ENCODE data around the gene RAVER1.
A peak's percentile ranks its signal among the peaks of the same experiment; 100 is the strongest.
"Not testable (repeated sequence)": the region's sequence is repeated elsewhere in the genome, so short reads cannot be mapped to it uniquely, and the experiment has no call there.

The RAVER1 gene

DNA sequence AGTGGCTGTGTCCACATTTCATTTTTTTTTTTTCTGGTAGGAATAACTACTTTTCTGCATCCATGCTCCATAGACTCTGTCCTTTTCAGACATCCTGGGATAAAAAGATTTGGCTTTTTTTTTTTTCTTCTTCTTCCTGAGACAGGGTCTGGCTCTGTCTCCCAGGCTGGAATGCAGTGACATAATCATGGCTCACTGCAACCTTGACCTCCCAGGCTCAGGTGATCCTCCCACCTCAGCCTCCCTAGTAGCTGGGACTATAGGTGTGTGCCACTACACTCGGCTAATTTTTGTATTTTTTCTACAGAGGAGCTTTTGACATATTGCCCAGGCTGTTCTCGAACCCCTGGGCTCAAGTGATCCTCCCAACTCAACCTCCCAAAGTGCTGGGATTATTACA lies 10.2 kb upstream of the RAVER1 start:
- no peak for DNase-seq

DNA sequence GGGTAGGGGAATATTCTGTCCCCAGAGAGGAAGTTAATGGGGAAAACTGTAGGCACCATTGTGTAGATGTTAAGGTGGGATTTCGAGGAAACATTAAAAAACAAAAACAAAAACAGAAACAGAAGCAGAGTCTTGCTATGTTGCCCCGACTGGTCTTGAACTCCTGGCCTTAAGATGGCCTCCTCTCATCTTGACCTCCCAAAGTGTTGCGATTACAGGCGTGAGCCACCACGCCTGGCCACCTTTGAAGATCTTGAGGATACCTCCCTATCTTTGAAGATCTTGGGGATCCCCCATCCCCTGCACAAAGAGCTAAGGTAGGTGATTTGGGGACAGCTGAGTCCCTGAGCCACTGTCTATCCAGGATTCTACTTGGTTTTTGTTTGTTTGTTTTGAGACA lies 6.6 kb upstream of the RAVER1 start:
- DNase-seq: no peak

DNA sequence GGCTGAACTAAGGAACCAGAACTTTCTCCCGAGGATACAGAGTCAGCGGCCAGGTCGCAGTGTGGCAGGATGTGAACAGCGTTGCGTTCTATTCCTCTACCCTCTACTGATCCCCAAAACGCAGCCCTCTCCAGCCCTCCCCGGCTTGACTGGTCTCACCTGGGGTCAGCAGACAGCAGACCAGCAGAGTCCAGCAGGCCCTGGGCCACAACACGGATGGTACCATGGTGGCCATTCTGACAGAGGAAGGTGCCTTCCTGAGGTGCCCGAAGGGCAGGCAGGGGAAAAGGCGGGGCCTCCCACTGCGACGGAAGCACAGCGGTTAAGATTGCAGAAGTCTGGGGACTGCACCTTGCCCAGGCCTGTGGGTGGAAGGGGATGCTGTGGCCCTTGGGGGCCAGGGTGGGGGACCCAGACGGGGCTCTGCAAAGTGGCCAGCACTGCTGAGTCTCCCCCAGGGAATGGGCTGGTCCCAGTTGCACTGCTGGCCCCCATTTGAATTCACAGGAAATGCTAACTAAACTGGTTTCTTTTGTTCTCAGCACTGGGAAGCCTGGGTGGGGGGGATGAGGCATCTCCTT lies 6.1 kb upstream of the RAVER1 start, which contains the start of gene ICAM3:
Gene ICAM3 (minus strand): TSS at position 245 of the 581 bp plus-strand sequence. CDS start 10 bp downstream, at position 235.
- peak; percentile 71 for DNase-seq

DNA sequence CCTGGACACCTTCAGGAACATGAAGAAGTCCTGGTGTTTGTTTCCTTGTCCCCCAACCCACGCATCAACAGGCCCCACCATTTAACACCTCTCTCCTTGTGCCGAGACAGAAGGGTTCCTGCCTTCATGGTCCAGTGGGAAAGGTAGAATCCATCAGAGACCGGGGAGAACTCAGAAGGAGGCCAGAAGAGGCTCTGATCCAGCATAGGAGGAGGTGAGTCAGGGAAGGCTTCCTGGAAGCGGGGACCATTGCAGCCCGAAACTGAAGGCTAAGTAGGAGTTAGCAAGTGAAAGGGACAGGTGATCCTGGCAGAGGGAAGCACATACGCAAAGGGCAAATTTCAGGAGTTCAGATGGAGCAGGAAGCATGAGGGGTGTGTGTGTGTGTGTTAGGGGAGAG lies 5.6 kb upstream of the RAVER1 start:
- DNase-seq: no peak

DNA sequence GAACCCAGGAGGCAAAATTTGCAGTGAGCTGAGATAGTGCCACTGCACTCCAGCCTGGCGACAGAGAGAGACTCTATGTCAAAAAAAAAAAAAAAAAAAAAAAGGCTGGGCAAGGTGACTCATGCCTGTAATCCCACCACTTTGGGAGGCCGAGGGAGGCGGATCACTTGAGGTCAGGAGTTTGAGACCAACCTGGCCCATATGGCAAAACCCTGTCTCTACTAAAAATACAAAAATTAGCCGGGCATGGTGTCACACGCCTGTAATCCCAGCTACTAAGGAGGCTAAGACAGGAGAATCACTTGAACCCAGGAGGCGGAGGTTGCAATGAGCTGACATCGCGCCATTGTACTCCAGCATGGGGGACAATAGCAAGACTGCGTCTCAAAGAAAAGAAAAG lies 3.4 kb upstream of the RAVER1 start:
- not testable (repeated sequence) for DNase-seq

DNA sequence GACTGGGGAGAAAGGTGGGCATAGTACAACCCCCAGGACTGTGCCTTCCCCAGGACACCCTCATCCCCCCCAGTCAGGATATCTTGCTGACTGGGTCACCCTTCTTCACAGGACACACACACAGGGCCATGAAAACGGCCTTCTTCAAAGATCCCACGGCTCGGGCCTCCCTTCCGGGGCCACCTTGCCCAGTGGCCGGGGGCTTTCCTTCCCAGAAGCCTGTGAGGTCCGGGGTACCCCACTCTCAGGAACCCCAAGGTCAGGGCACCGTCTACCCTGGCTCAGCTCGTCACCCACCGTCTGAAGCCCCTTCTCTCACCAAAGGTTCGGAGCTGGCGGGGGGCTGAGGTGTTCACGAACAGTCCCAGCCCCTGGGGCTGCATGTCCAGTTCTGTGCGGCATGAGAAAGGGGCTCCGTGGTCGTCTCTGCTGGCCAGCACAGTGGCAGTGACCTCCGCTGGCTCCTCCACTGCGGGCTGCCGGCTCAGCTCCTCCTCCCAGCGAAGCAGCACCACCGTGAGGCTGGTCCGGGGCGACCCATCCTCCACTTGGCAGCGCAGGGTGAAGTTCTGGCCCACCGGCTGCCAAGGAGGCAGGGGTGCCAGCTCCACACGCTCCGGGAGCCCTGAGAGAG lies 2.1 kb upstream of the RAVER1 start:
- no peak for DNase-seq

DNA sequence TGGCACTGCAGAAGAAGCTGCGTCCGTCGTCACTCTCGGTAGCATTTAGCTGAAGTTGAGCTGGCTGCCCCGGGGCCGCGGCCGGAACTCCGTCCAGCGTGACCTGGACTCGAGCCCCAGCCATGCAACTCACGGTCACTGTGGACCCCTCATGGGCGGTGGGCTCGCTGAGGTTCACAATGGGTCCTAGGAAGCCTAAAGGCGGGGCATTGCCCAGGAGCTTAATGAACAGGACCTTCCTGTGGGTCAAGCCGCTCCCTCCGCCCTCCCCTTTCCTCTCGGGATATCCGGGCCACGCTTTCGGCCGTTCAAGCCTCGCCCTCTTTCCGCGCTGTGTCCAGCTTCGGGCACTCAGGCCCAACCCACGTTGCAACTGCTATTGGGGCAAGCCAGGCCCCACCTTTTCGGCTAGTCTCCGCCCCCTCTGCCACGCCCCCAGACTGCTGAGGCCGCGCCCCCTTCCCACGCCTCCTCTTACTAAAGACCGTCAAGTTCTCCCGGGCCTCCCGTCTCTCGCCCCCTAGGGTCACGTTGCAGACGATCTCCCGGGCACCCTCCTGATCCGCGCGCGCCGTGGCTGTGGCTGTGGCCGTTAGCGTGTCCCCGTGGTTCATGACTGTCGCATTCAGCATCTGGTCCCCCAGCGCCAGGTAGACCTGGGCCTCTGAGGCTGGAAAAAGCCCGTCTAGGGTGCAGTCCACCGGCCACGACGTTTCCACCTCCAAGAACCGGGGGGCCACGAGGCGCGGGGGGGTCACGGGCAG lies 1.4 kb upstream of the RAVER1 start:
- no peak for DNase-seq

DNA sequence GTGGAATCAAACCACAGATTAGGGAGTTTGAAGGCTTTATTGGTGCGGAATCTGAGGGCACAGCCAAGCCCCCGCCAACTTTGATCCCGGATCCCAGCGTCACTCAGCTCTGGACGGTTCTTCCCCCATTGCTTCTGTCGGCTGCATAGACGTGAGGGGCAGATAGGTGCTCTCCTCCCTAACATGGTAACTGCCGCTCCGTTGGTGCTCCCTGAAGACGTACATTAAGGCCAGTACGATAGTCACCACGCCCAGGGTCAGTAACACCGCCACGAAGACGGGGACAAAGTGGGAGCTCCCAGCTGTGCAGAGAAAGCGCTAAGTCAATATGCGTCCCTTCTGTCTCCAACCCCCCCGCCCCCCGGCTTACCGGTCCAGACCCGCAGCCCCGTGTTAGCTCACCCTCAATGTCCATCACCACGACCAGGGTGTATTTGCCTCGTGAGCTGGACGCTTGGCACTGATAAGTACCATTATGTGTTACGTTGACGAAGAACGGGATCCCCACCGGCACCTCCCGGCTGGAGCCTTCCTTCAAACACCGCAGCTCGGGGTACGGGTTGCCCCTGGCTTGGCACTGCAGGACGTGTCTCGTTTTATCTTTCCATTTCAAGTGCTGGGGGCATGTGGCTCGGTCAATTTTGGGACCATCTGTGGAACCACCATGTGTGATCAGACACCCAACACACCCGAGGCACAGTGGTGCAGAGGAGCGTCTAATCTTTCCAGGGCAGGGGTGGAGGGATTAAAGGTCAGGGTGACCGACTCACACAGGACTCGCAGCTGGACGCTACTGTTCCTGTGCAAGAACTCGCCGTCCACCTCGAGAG lies 644 bp upstream of the RAVER1 start:
- DNase-seq: no peak

DNA sequence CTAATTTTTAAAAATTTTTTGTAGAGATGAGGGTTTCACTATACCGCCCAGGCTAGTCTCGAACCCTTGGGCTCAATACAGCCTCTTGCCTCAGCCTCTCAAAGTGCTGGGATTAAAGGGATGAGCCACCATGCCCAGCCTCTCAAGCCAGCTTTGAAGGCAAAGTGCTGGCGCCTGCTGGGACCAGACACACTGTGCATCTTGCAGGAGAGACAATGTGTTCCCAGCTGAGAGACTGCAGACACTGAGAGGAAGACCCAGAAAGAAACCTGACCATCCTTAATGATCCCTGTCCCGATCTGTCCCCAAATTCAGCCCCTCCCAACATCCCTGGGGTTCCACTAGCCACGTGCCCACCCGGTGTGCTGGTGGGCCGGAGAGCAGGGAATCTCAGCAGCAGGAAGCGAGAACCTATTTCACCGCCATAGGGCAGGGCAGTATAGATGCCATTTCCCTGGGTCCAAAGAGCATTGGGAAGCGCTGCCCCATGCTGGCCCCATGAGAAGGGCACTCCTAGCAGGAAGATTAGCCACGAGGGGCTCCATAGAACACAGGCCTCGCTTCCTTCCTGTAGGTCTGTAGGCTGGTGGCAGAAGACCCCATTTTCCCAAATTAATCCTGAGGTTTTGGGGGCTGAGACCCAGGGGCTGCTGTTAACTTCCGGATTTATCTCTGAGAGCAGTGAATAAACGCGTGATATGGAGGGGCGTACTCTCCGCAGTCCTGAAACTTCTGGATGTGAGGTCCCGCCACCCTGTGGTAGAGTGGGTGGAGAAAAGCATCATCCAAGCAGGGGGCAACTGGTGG lies 968 bp downstream of the RAVER1 start:
- no peak for DNase-seq

DNA sequence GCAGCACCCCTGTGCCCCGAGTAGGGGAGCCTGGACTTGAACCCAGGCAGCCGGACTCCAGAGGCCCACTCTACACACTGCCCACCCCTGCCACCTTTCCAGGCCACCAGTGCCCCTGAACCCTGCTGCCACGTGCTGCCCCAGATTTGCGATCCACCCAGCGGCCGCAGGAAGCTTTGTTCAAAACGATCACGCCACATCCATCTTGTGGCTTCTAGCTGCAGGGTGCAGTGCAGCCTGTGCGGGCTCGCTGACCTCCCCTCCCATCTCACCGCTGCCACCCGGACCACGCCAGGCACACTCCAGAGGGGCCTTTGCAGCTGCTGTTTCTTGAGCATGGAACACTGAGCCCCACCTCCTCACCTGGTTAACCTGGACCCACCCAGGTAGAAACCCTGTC lies 3.8 kb downstream of the RAVER1 start:
- DNase-seq: no peak

DNA sequence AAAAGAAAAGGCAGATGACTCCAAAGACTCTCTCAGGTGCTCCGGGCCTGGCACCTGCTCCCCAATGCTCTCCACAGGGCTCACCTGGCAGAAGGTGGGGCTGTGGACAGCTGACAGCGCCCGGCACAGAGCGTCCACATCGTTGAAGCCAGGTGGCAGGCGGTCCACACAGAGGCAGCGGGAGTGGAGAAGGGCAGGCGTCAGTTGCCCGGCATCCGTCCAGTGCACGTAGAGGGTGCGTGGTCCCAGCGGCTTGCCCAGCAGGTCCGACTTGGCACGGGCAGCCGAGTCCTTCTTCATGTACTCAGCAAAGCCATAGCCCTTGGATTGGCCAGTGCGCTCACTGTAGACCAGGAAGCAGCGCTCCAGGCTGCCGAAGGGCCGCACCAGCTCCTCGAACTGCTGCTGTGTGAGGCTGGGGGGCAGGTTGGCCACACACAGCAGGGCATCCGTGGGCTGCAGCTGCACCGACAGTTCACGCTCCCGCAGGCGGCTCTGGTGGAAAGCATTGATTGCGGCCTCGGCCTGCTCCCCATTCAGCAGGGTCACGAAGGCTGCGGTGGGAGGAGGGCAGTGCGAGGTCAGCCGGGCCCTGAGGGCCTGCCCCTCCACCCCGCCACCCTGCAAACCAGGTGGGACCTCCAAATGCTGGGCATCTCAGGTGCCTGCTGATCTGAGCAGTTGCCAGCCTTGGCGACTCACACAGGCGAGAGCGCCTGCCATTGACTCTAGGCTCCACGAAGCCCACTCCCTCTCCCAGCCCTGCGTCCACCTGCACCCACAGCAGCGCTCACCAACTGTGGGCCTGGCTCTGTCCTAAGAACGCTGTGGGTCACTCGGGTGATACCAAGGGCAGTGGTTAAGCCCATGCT lies 4.5 kb downstream of the RAVER1 start:
- DNase-seq: no peak

DNA sequence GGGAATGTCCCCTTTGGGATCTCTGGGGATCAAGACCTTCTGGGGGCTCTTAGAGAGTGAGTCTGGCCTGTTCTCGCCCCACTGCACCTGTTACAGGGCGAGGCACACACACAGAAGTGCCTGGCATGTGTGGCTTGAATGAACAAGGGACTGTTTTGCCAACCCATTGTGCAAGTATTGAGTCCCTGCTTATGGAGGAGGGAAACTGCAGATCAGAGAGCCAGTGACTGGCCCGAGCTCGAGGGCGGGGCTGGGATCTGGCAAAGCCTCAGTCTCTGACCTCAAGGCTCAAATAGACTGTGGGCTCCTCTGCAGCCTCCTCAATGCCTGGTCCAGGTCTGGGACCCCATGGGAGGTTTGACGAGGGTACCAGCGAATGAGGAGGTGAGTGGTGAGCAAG lies 5.5 kb downstream of the RAVER1 start:
- no peak for DNase-seq

DNA sequence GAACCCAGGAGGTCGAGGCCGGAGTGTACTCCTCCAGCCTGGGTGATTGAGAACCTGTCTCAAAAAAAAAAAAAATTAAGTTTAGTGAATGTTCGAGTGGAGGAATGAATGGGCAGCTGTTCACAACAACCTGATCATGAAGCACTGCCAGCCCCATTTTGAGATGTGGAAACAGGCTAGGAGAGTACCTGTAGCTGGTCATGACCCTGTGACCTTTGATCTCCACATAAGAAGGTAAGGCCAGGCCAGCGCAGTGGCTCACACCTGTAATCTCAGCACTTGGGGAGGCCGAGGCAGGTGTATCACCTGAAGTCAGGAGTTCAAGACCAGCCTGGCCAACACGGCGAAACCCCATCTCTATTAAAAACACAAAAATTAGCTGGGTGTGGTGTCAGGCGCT lies 7.6 kb downstream of the RAVER1 start:
- DNase-seq: no peak

DNA sequence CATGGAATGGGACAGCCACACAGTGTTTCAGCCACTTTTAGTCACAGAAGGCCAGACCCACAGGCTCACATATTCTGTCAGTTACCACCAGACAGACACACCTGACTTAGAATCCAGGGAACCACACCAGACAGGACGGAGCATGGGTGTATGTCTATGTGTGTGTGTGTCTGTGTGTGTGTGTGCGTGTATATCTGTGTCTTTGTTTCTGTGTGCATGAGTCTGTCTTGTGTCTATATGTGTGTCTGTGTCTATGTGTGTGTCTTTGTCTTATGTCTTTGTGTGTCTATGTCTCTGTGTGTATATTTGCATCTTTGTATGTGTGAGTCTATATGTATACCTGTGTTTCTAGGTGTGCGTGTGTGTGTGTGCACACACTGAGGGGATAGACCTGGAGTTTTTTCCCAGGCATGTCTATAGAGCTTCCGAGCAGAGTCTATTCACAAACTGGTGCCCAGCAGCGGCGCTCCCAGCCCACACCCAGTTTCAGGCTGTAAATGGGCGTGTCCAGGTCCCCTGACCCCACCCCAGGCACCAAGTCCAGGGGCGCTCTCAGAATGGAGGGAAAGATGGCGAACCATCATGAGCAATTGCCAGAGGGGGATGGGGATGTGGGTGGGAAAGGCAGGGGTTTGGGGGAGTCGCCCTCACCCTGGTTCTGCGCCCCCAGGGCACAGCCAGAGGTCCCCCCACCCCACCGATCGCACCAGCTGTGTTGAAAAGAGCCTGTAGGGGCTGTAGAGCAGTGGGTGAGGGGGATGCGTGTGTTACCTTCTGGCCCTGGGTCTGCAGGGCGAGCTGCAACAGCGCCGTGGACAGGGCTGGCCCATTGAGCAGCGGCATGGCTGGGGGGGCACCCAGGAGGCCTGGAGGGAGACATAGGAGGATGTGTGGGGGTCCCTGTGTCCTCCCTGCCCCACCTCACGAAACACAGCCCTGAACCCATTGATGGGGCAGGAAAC lies 11.2 kb downstream of the RAVER1 start:
- no peak for DNase-seq

DNA sequence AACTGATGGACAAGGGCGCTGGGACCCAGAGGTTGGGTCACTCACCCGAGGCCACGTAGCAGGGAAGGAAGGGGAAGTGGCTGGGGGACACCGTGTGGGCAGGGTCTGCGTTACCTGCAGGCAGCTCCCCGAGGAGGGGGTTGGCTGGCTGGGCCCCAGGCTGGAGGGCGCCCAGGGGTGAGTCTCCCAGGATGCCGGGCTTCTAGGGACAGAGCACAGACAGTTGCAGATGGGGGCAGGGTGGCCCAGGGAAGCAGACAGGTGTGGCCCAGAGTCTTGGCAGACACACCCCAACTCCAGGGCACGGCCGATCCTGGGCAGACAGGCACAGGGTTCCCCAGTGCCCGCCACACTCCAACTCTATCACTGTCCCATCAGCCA lies 11.9 kb downstream of the RAVER1 start:
- DNase-seq: no peak

DNA sequence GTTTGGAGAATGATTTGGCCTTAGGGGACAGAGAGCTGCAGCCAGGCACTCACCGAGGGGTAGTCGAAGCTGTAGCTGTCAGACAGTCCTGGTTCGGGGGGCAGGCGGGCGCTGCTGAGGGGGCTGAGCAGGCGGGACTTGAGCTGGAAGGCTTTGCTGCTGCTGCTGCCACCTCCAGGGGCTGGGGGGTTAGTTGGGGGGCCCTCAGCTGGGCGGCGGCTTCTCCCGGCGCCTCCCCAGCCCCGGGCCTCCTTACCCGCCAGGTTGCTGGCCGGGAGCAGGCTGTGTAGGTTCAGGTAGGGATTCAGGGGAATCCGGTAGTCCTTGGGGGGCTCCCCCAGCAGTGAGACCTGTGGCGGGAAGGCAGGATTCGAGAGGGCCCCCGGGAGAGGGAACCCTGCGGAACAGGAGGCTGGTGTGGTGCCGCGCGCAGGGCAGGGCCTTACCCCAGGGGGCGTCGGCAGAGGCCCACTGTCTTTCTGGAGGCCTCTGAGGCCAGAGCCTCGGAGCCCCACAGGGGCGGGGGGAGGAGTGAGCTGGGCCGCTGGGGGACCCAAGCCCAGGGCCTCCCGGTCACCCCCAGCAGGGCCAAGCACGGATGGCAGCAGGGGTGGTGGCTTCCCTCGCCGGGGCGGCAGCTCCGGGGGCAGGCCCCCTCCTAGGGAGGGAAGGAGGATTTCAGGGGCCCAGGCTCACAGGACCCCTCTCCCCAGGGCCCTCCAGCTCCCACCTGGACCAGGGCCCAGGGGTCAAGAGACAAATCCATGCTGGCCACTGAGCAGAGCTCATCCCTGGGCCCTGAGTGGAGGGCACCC lies 12.5 kb downstream of the RAVER1 start:
- DNase-seq: no peak

DNA sequence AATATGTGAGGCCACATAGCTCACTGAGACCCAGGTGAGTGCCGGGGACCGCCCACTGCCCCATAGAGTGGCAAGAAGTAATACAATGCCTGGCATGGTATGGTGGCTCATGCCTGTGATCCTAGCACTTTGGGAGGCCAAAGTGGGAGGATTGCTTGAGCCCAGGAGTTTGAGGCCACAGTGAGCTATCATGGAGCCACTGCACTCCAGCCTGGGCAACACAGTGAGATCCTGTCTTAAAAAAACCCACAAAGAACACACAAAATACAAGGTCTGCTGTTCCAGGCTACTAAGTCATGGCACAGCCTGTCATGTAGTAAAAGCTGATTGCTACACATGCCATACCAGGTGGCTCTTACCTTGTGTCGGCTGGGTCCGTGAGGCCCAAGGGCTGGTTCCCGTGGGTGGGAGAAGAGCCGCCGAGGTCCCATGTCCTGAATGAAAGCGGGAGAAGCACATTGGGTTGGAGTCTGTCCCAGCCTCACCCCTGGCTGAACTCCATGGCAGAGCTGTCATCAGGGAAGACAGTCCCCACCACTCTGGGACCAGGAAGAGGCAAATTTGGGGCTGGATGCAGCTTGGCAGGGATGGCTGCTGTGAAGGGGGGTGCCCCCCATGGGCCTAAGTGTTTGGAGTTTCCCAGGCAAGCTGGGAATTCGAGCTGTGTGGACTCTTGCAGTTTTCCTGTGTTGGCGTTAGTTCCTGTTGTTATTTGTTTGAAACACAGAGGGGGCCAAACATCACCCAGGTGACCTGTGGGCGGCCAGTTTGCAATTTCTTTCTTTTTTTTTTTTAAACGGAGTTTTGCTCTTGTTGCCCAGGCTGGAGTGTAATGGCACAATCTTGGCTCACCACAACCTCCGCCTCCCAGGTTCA lies 14.3 kb downstream of the RAVER1 start:
- DNase-seq: no peak

DNA sequence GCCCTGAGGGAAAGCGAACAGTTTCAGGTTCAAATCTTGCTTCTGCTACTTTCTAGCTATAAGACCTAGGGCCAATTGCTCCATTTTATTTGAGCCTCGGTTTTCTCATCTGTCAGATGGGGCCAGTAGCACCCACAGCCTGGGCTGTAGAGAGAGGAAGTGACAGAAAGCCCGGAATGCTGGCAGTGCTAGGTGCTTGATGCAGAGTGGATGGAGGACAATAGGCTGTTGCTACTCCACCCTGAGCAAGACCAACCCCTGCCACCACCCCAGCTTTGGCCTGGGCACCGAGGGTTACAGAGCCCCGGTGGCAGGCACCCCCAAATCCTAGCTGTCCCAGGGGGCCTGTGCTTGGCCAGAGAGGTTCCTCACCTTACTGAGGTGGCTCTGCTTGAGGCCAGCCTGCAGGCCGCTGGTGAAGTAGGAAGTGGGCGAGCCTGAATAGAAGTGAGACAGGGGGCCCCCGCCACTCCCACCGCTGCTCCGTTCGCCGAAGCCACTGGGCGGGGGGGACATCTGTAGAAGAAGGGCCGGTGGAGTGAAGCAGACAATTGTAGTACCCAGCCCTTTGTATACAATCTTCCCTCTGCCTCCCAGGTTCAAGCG lies 15.4 kb downstream of the RAVER1 start:
- DNase-seq: no peak
